Endothelial cell of umbilical vein (primary cell): ENCODE measurements around the gene CPNE9. TPM values are rescaled to one million over a fixed set of nuclear protein-coding genes. Genes with fewer than 3 reads are reported as not detected.

Experiments
- BruUV-seq: library from RNA; stranded (reverse); fragments of 400-500 nt; replicated peaks from 2 replicates; lab custom pipeline; 2021; lab: Mats Ljungman, UMichigan
- CTCF ChIA-PET: fragments of 300-600, 350-600 bp; sonication (Branson Sonifier 250); formaldehyde crosslinking; loops from one replicate; lab custom pipeline; 2021; ENCODE audit warnings: antibody characterized with exemption, inconsistent platforms; lab: Charles Lee
- POLR2A ChIA-PET: fragments of 300-600, 350-600 bp; sonication (Branson Sonifier 250); formaldehyde crosslinking; loops from one replicate; lab custom pipeline; 2021; ENCODE audit warnings: antibody characterized with exemption, inconsistent platforms; lab: Charles Lee
- DNase-seq: peaks from one replicate; pipeline ENCODE4 v3.0.0-alpha.2; 2011; ENCODE audit warnings: low read depth, low spot score
- FAIRE-seq: peaks from 2 replicates; lab custom pipeline; 2011; peaks lifted over from hg19 to GRCh38; lab: Jason Lieb, UNC
- H2AFZ ChIP-seq: 2 replicates; pipeline ENCODE4 v1.6.0; 2012; ENCODE audit warnings: low read depth, low read length, control low read depth, inconsistent platforms
- H3K27ac ChIP-seq: 2 replicates; pipeline ENCODE4 v1.5.1; 2011; ENCODE audit warnings: low read depth, mild to moderate bottlenecking, control low read depth, low read length, moderate library complexity; ENCODE audit not compliant: insufficient read depth
- H3K27me3 ChIP-seq, 2 experiments: 2 replicates each; pipeline versions ENCODE4 v1.6.0 to v1.6.1; 2011; ENCODE audit warnings: low read length in 2 of 2, mixed read lengths in 1 of 2; ENCODE audit not compliant: control insufficient read depth in 2 of 2, insufficient read depth in 2 of 2
- H3K36me3 ChIP-seq, 2 experiments: 2 replicates in 1 of 2; 3 replicates in 1 of 2; pipeline ENCODE4 v1.5.1; 2011; ENCODE audit warnings: low read length in 2 of 2, mild to moderate bottlenecking in 1 of 2, moderate library complexity in 1 of 2; ENCODE audit not compliant: control insufficient read depth in 2 of 2, insufficient read depth in 2 of 2; ENCODE audit errors: extremely low read depth in 1 of 2
- H3K4me1 ChIP-seq: 3 replicates; pipeline ENCODE4 v1.5.1; 2011; ENCODE audit warnings: mild to moderate bottlenecking, low read length; ENCODE audit not compliant: control insufficient read depth, insufficient read depth; ENCODE audit errors: extremely low read depth
- H3K4me2 ChIP-seq: 2 replicates; pipeline ENCODE4 v1.6.1; 2011; ENCODE audit warnings: low read length, control low read depth, mixed read lengths; ENCODE audit not compliant: insufficient read depth
- H3K4me3 ChIP-seq, 3 experiments: fragments of 200-600 bp in 1 of 3; sonication (generic), shearing (Covaris generic) in 1 of 3; replicated peaks in 1 of 3; 2 replicates each; pipeline ENCODE4 v1.5.1; 2011 to 2016; ENCODE audit warnings: control low read depth in 3 of 3, low read length in 3 of 3, mild to moderate bottlenecking in 2 of 3, inconsistent platforms in 1 of 3, low read depth in 1 of 3, moderate library complexity in 1 of 3; ENCODE audit not compliant: insufficient read depth in 1 of 3
- H3K79me2 ChIP-seq: 2 replicates; pipeline ENCODE4 v1.6.0; 2012; ENCODE audit warnings: low read length, inconsistent platforms; ENCODE audit not compliant: control insufficient read depth, insufficient read depth
- H3K9ac ChIP-seq: replicated peaks from 2 replicates; pipeline ENCODE3; 2011; ENCODE audit warnings: low read length, control low read depth; ENCODE audit not compliant: insufficient read depth; ENCODE audit errors: extremely low read depth
- H3K9me1 ChIP-seq: replicated peaks from 3 replicates; pipeline ENCODE4 v1.6.0; 2011; ENCODE audit warnings: mild to moderate bottlenecking, low read length; ENCODE audit not compliant: control insufficient read depth, insufficient read depth; ENCODE audit errors: extremely low read depth
- H3K9me3 ChIP-seq: replicated peaks from 2 replicates; pipeline ENCODE4 v1.5.1; 2012; ENCODE audit warnings: low read length, inconsistent platforms; ENCODE audit not compliant: control insufficient read depth, insufficient read depth
- H4K20me1 ChIP-seq: replicated peaks from 2 replicates; pipeline ENCODE3; 2011; ENCODE audit warnings: mild to moderate bottlenecking, low read length; ENCODE audit not compliant: control insufficient read depth, insufficient read depth; ENCODE audit errors: extremely low read depth
- CTCF ChIP-seq, 2 donors: IDR thresholded peaks; 1 replicate in 1 of 2; 2 replicates in 1 of 2; pipeline ENCODE4 v1.5.1; 2011; ENCODE audit warnings: low read length in 2 of 2, mild to moderate bottlenecking in 2 of 2, moderate library complexity in 2 of 2, control low read depth in 1 of 2, inconsistent platforms in 1 of 2, low read depth in 1 of 2; ENCODE audit not compliant: insufficient read depth in 1 of 2; ENCODE audit errors: extremely low read depth in 1 of 2
- EZH2 ChIP-seq: IDR thresholded peaks from 2 replicates; pipeline ENCODE4 v1.6.1; 2012; ENCODE audit warnings: borderline replicate concordance, low read depth, mild to moderate bottlenecking, moderate library complexity, low read length, inconsistent platforms; ENCODE audit not compliant: severe bottlenecking
- FOS ChIP-seq: IDR thresholded peaks from 2 replicates; pipeline ENCODE4 v1.6.1; 2011; ENCODE audit warnings: mild to moderate bottlenecking, low read length, moderate library complexity, borderline replicate concordance; ENCODE audit not compliant: insufficient read depth
- GATA2 ChIP-seq: IDR thresholded peaks from 2 replicates; pipeline ENCODE4 v1.7.0; 2011; ENCODE audit warnings: low read depth, mild to moderate bottlenecking, moderate library complexity, mixed read lengths, low read length; ENCODE audit not compliant: insufficient read length, insufficient read depth
- JUN ChIP-seq: IDR thresholded peaks from 2 replicates; pipeline ENCODE4 v1.6.1; 2011; ENCODE audit warnings: borderline replicate concordance, low read depth; ENCODE audit not compliant: insufficient read length, insufficient read depth
- MYC ChIP-seq: IDR thresholded peaks from one replicate; pipeline ENCODE4 v1.6.1; 2011; ENCODE audit warnings: mild to moderate bottlenecking, low read depth, low read length
- POLR2A ChIP-seq: IDR thresholded peaks from 2 replicates; pipeline ENCODE4 v1.6.1; 2012; ENCODE audit warnings: low read depth, mild to moderate bottlenecking, control low read depth, low read length
- POLR2AphosphoS5 ChIP-seq: IDR thresholded peaks from 2 replicates; pipeline ENCODE4 v1.6.1; 2012; ENCODE audit warnings: low read depth, mild to moderate bottlenecking, control low read depth, low read length, moderate library complexity; ENCODE audit not compliant: insufficient read depth
- dilution Hi-C: fragments of 300-500 bp; cut with MboI; formaldehyde crosslinking; loops from one replicate; pipeline ENCODE4 v1.15.0; 2019; ENCODE audit warnings: low sequenced_read_pairs; ENCODE audit not compliant: extremely low pct_ligation_motif_present
- intact Hi-C: fragments of 100-400 bp; cut with micrococcal nuclease; formaldehyde crosslinking; loops from one replicate; pipeline ENCODE4 v1.10.0; 2022
- polyA plus RNA-seq, 4 experiments: library from polyadenylated mRNA; depleted of rRNA in 3 of 4; stranded (reverse) in 3 of 4; unstranded in 1 of 4; fragments of >200 nt; gene quantifications; 2 replicates each; pipeline versions ENCODE4 v1.2.1 to v1.2.3, GENCODE V29; 2011 to 2012; ENCODE audit warnings: missing spikeins in 1 of 4
- total RNA-seq: library from RNA; stranded (reverse); gene quantifications from 2 replicates; pipeline ENCODE4 v1.2.3, GENCODE V29; 2021
- TF ChIP-seq, protein P1 (sequence below): IDR thresholded peaks from 2 replicates; pipeline ENCODE4 v1.6.1; 2011; ENCODE audit not compliant: insufficient read depth, insufficient read length

Gene CPNE9
- total and polyA plus RNA-seq, 2 donors (not counting 3 experiments of a cell fraction or from before 2014, with no cell fraction given), result not detected

GRCh38 chr3:9695345-9695744 lies 8.3 kb upstream of the CPNE9 start:
- CTCF ChIA-PET, result no interaction called here
- Histone ChIP-seq H3K4me3 (no peak overlapping the region), H3K79me2 (no peaks in the 10 kb centered on the region), H3K9me3 (no peaks in the 10 kb centered on the region), H4K20me1 (no peaks in the 10 kb centered on the region), H3K4me2 (no peak overlapping the region), H3K36me3 (peaks cover 2 to 39% of the 10 kb centered on the region in 2 experiments), H2AFZ (no peak overlapping the region), H3K27me3 (no peaks in the 10 kb centered on the region), H3K27ac (no peak overlapping the region), H3K9ac (no peak overlapping the region), H3K9me1 (no peaks in the 10 kb centered on the region), H3K4me1 (no peaks in the 10 kb centered on the region)
- intact Hi-C loops, result no loop called here
- DNase-seq (no peak), FAIRE-seq (no peak)
- BruUV-seq, result no TSS peak
- POLR2A ChIA-PET, result no interaction called here
- dilution Hi-C loops, result no loop called here
- TF ChIP-seq JUN (no peak), EZH2 (no peak), POLR2AphosphoS5 (no peak), GATA2 (no peak), POLR2A (no peak), MYC (no peak), FOS (no peak), CTCF (IDR thresholded peaks at IDR 0.05; ENCODE audit: extremely low read depth in 1 of 2, insufficient read depth in 1 of 2, low read depth in 1 of 2, low read length in 2 of 2) (no peak)
- TF ChIP-seq, protein P1, sequence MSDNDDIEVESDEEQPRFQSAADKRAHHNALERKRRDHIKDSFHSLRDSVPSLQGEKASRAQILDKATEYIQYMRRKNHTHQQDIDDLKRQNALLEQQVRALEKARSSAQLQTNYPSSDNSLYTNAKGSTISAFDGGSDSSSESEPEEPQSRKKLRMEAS, result no peak
